IMR-90 (cell line): ENCODE results near the gene SPATA24. TPM values are rescaled to one million over a fixed set of nuclear protein-coding genes. Genes with fewer than 3 reads are reported as not detected.

Experiments
- ATAC-seq: fragments of 200-7000 bp; cut with Tn5 transposase; 2 replicates; pipeline ENCODE4 v1.9.1; 2020; ENCODE audit warnings: low read depth, mild to moderate bottlenecking, moderate library complexity
- BruUV-seq: library from RNA; stranded (reverse); fragments of 400-500 nt; replicated peaks from 2 replicates; lab custom pipeline; 2021; lab: Mats Ljungman, UMichigan
- CTCF ChIA-PET: fragments of 300-600 bp; formaldehyde crosslinking; extraction: SDS; loops from one replicate; lab custom pipeline; 2021; ENCODE audit warnings: antibody characterized with exemption; lab: Yijun Ruan, JAX
- POLR2A ChIA-PET: fragments of 300-600 bp; sonication (Branson Sonifier 250); formaldehyde crosslinking; loops from one replicate; lab custom pipeline; 2022; ENCODE audit warnings: antibody characterized with exemption; ENCODE audit not compliant: unreplicated experiment; lab: Charles Lee
- DNase-seq: peaks from one replicate; pipeline ENCODE4 v3.0.0; 2013
- H2AFZ ChIP-seq: replicated peaks from 2 replicates; pipeline ENCODE3; 2013; ENCODE audit warnings: low read length, mild to moderate bottlenecking; ENCODE audit not compliant: poor library complexity
- H2AK5ac ChIP-seq: 2 replicates; pipeline ENCODE4 v1.6.1; 2013; ENCODE audit warnings: low read depth, low read length, inconsistent platforms
- H2AK9ac ChIP-seq: replicated peaks from 2 replicates; pipeline ENCODE3; 2013; ENCODE audit warnings: mild to moderate bottlenecking, low read depth, low read length, moderate library complexity; ENCODE audit not compliant: poor library complexity
- H2BK120ac ChIP-seq: 2 replicates; pipeline ENCODE4 v1.6.1; 2013; ENCODE audit warnings: low read depth, low read length, inconsistent platforms
- H2BK15ac ChIP-seq: 3 replicates; pipeline ENCODE4 v1.6.1; 2013; ENCODE audit warnings: low read depth, low read length, inconsistent platforms
- H2BK20ac ChIP-seq: 2 replicates; pipeline ENCODE4 v1.6.1; 2013; ENCODE audit warnings: low read depth, mild to moderate bottlenecking, inconsistent platforms, low read length, moderate library complexity
- H2BK5ac ChIP-seq: 2 replicates; pipeline ENCODE4 v1.6.1; 2013; ENCODE audit warnings: mild to moderate bottlenecking, low read depth, low read length, inconsistent platforms; ENCODE audit not compliant: poor library complexity, severe bottlenecking
- H3K14ac ChIP-seq: replicated peaks from 2 replicates; pipeline ENCODE4 v1.6.1; 2013; ENCODE audit warnings: low read depth, low read length, inconsistent platforms
- H3K18ac ChIP-seq: 2 replicates; pipeline ENCODE4 v1.6.1; 2013; ENCODE audit warnings: low read depth, low read length, control low read depth
- H3K23ac ChIP-seq: 2 replicates; pipeline ENCODE4 v1.6.1; 2013; ENCODE audit warnings: low read depth, low read length, inconsistent platforms
- H3K27ac ChIP-seq: 2 replicates; pipeline ENCODE4 v1.5.1; 2013; ENCODE audit warnings: mild to moderate bottlenecking, control low read depth, low read length; ENCODE audit not compliant: insufficient read depth
- H3K27me3 ChIP-seq: 2 replicates; pipeline ENCODE4 v1.6.1; 2013; ENCODE audit warnings: low read length; ENCODE audit not compliant: control insufficient read depth, insufficient read depth
- H3K36me3 ChIP-seq: 2 replicates; pipeline ENCODE4 v1.6.1; 2013; ENCODE audit warnings: low read length, mixed read lengths; ENCODE audit not compliant: control insufficient read depth, insufficient read depth
- H3K4ac ChIP-seq: 2 replicates; pipeline ENCODE4 v1.6.1; 2013; ENCODE audit warnings: low read depth, low read length, inconsistent platforms
- H3K4me1 ChIP-seq: 2 replicates; pipeline ENCODE4 v1.6.1; 2013; ENCODE audit warnings: low read length, mixed read lengths; ENCODE audit not compliant: control insufficient read depth, insufficient read depth
- H3K4me2 ChIP-seq: 2 replicates; pipeline ENCODE4 v1.6.1; 2013; ENCODE audit warnings: low read depth, mild to moderate bottlenecking, control low read depth, low read length, moderate library complexity
- H3K4me3 ChIP-seq: 2 replicates; pipeline ENCODE4 v1.5.1; 2013; ENCODE audit warnings: low read depth, mild to moderate bottlenecking, control low read depth, low read length, moderate library complexity; ENCODE audit not compliant: insufficient read depth
- H3K56ac ChIP-seq: 2 replicates; pipeline ENCODE4 v1.6.1; 2013; ENCODE audit warnings: low read length, inconsistent platforms; ENCODE audit not compliant: insufficient read depth; ENCODE audit errors: extremely low read depth
- H3K79me1 ChIP-seq, 2 experiments: 2 replicates each; pipeline ENCODE4 v1.6.1; 2013; ENCODE audit warnings: low read length in 2 of 2, inconsistent platforms in 1 of 2, low read depth in 1 of 2
- H3K9ac ChIP-seq: 2 replicates; pipeline ENCODE4 v1.6.1; 2013; ENCODE audit warnings: low read depth, low read length, control low read depth
- H3K9me1 ChIP-seq: 2 replicates; pipeline ENCODE4 v1.6.1; 2013; ENCODE audit warnings: low read length, inconsistent platforms; ENCODE audit not compliant: insufficient read depth
- H3K9me3 ChIP-seq: 2 replicates; pipeline ENCODE4 v1.6.1; 2013; ENCODE audit warnings: low read length; ENCODE audit not compliant: control insufficient read depth, insufficient read depth
- H4K20me1 ChIP-seq: 2 replicates; pipeline ENCODE4 v1.6.1; 2013; ENCODE audit warnings: low read length, inconsistent platforms; ENCODE audit not compliant: insufficient read depth
- H4K5ac ChIP-seq: 2 replicates; pipeline ENCODE4 v1.6.1; 2013; ENCODE audit warnings: mild to moderate bottlenecking, low read depth, low read length, control low read depth
- H4K8ac ChIP-seq, 2 experiments: 2 replicates each; pipeline ENCODE4 v1.6.1; 2013; ENCODE audit warnings: low read depth in 2 of 2, low read length in 2 of 2, control low read depth in 1 of 2, inconsistent platforms in 1 of 2
- H4K91ac ChIP-seq: 2 replicates; pipeline ENCODE4 v1.6.1; 2013; ENCODE audit warnings: low read depth, low read length, inconsistent platforms; ENCODE audit not compliant: insufficient read depth
- BHLHE40 ChIP-seq: fragments of 150-350 bp; IDR thresholded peaks from 2 replicates; pipeline ENCODE4 v1.6.1; 2016; ENCODE audit warnings: mild to moderate bottlenecking, low read depth, low read length
- CHD1 ChIP-seq: IDR thresholded peaks from 2 replicates; pipeline ENCODE4 v1.6.1; 2012; ENCODE audit warnings: low read depth, low read length, improper control_type of control experiment
- FOS ChIP-seq: fragments of 150-350 bp; IDR thresholded peaks from 2 replicates; pipeline ENCODE4 v1.6.1; 2016; ENCODE audit warnings: low read depth, low read length
- MAZ ChIP-seq: IDR thresholded peaks from 2 replicates; pipeline ENCODE4 v1.6.1; 2012; ENCODE audit warnings: low read depth, mild to moderate bottlenecking, low read length, improper control_type of control experiment, moderate library complexity, borderline replicate concordance
- MXI1 ChIP-seq: IDR thresholded peaks from 2 replicates; pipeline ENCODE4 v1.6.1; 2012; ENCODE audit warnings: low read depth, mild to moderate bottlenecking, low read length, moderate library complexity, borderline replicate concordance
- NFE2L2 ChIP-seq: fragments of 150-350 bp; IDR thresholded peaks from 2 replicates; pipeline ENCODE4 v1.6.1; 2016; ENCODE audit warnings: low read depth, mild to moderate bottlenecking, low read length
- POLR2A ChIP-seq: IDR thresholded peaks from 2 replicates; pipeline ENCODE4 v1.6.1; 2012; ENCODE audit warnings: mild to moderate bottlenecking, low read depth, low read length
- RAD21 ChIP-seq: IDR thresholded peaks from 2 replicates; pipeline ENCODE4 v1.6.1; 2012; ENCODE audit warnings: low read length, improper control_type of control experiment
- RCOR1 ChIP-seq: IDR thresholded peaks from 2 replicates; pipeline ENCODE4 v1.6.1; 2012; ENCODE audit warnings: mild to moderate bottlenecking, low read length, improper control_type of control experiment; ENCODE audit not compliant: insufficient replicate concordance
- SMC3 ChIP-seq: fragments of 150-350 bp; IDR thresholded peaks from 2 replicates; pipeline ENCODE4 v1.6.1; 2016; ENCODE audit warnings: low read depth, mild to moderate bottlenecking, antibody characterized with exemption, low read length, moderate library complexity
- WGBS, 2 experiments: methylation state at CpG; one replicate each; pipeline versions ENCODE4 v1.1.5 to v1.1.7; 2013; ENCODE audit warnings: missing lambda C conversion rate in 2 of 2; ENCODE audit not compliant: insufficient read length in 1 of 2; ENCODE audit errors: extremely low coverage in 2 of 2; 5-methylcytosine and 5-hydroxymethylcytosine counted together
- dilution Hi-C: fragments of 300-500 bp; cut with HindIII; formaldehyde crosslinking; loops from one replicate; pipeline ENCODE4 v1.14.3; 2018; ENCODE audit warnings: low sequenced_read_pairs; ENCODE audit not compliant: unreplicated experiment
- in situ Hi-C: fragments of 300-500 bp; cut with MboI; formaldehyde crosslinking; loops from 3 replicates; pipeline ENCODE4 v1.14.3; 2019; ENCODE audit warnings: low sequenced_read_pairs, inconsistent platforms, mixed read lengths
- intact Hi-C: fragments of 100-400 bp; cut with micrococcal nuclease; formaldehyde crosslinking; loops from 2 replicates; pipeline ENCODE4 v1.10.0; 2022
- polyA plus RNA-seq, 3 experiments: library from polyadenylated mRNA; depleted of rRNA; stranded (reverse); fragments of >200 nt; gene quantifications; 2 replicates each; pipeline ENCODE4 v1.2.3, GENCODE V29; 2012; ENCODE audit warnings: low replicate concordance in 1 of 3
- total RNA-seq: library from RNA; depleted of rRNA; stranded (reverse); fragments of >200 nt; gene quantifications from 2 replicates; pipeline ENCODE4 v1.2.3, GENCODE V29; 2012

SPATA24 gene
- total and polyA plus RNA-seq, 2 of the 4 experiments (the other 2 are of a cell fraction), result 4.1 to 4.3 TPM

GRCh38 chr5:139403418-139403786, 487 bp downstream of the SPATA24 start:
- dilution Hi-C loops (loop anchor here (25.0 kb wide), 1 partner anchor 109 kb away; no protein-coding TSS in a partner anchor), intact Hi-C loops (no loop called here), in situ Hi-C loops (no loop called here)
- H3K9me1 ChIP-seq, result peaks cover 8% of the 10 kb centered on the region
- H4K8ac ChIP-seq, result peak overlapping the region; percentile 75 to 95; a peak in 3 of 4 replicates
- peak overlapping the region; percentile 81; the same call in 1 of the 2 replicates for H3K23ac ChIP-seq
- POLR2A ChIA-PET, result no interaction called here
- peak overlapping the region; percentile 20; the same call in 1 of the 2 replicates for H3K56ac ChIP-seq
- peaks cover 0 to 14% of the 10 kb centered on the region in 2 experiments; a peak in 1 of 4 replicates for H3K79me1 ChIP-seq
- peak overlapping the region; percentile 68; the same call in 1 of the 2 replicates for H2AK5ac ChIP-seq
- CTCF ChIA-PET, result interaction anchor here (0.7 to 1.0 kb wide), 2 partner anchors 10 to 362 kb away, joined by 3 read pairs; no protein-coding TSS in a partner anchor
- H2BK20ac ChIP-seq, result peak overlapping the region; percentile 59; the same call in 1 of the 2 replicates
- peak overlapping the region; percentile 95 for H3K4me2 ChIP-seq
- H2BK120ac ChIP-seq, result no peak overlapping the region
- BruUV-seq, result TSS peak; percentile 51
- peak overlapping the region; percentile 45 for H2BK5ac ChIP-seq
- peak overlapping the region; percentile 97 for H3K14ac ChIP-seq
- H2AK9ac ChIP-seq, result peak overlapping the region; percentile 73
- H4K20me1 ChIP-seq, result no peaks in the 10 kb centered on the region; the same call in 1 of the 2 replicates
- no peaks in the 10 kb centered on the region for H3K27me3 ChIP-seq
- H3K4me1 ChIP-seq, result peaks cover 4% of the 10 kb centered on the region
- no peaks in the 10 kb centered on the region for H3K9me3 ChIP-seq
- peak overlapping the region; percentile 11; the same call in 1 of the 3 replicates for H2BK15ac ChIP-seq
- no peak; the same call in 1 of the 2 replicates for ATAC-seq
- H3K36me3 ChIP-seq, result no peaks in the 10 kb centered on the region
- H3K4me3 ChIP-seq, result peak overlapping the region; percentile 59
- peak overlapping the region; percentile 98 for H2AFZ ChIP-seq
- H4K5ac ChIP-seq, result peak overlapping the region; percentile 41; the same call in 1 of the 2 replicates
- H3K9ac ChIP-seq, result peak overlapping the region; percentile 65
- TF ChIP-seq BHLHE40 (no peak), RCOR1 (no peak), MXI1 (no peak), POLR2A (no peak), SMC3 (no peak), FOS (no peak), MAZ (no peak), NFE2L2 (no peak), RAD21 (no peak), CHD1 (no peak)
- peak overlapping the region; percentile 93 for H3K27ac ChIP-seq
- 0% methylated on average over 1 of the region's 7 CpGs; no CpG with 5 or more reads in 1 of the 2 experiments for WGBS, 2 experiments
- no peak for DNase-seq
- peak overlapping the region; percentile 89 for H3K4ac ChIP-seq
- peak overlapping the region; percentile 40; the same call in 1 of the 2 replicates for H4K91ac ChIP-seq
- peak overlapping the region; percentile 1; the same call in 1 of the 2 replicates for H3K18ac ChIP-seq
